Measurements from ENCODE around the gene PRR14L.

DNA sequence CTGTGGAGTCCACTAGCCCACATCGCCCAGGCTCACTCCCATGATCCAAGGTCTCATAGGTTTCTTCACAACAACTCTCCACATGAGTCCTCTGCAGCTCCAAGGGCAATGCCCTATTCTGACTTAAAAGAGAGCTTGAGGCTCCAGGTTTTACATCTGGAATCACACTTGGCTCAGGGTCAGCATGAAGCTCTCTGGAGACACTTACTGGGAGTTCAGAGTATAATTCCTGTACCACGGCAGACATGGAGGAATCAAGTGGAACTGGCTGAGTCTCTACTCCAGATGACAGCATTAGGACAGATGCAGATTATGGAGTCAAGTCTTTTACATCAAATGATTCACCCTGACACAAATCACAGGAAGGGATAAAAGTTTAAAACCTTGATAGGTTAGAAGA is 11.4 kb downstream of the PRR14L start:
- TF ChIP-seq, protein P1, sequence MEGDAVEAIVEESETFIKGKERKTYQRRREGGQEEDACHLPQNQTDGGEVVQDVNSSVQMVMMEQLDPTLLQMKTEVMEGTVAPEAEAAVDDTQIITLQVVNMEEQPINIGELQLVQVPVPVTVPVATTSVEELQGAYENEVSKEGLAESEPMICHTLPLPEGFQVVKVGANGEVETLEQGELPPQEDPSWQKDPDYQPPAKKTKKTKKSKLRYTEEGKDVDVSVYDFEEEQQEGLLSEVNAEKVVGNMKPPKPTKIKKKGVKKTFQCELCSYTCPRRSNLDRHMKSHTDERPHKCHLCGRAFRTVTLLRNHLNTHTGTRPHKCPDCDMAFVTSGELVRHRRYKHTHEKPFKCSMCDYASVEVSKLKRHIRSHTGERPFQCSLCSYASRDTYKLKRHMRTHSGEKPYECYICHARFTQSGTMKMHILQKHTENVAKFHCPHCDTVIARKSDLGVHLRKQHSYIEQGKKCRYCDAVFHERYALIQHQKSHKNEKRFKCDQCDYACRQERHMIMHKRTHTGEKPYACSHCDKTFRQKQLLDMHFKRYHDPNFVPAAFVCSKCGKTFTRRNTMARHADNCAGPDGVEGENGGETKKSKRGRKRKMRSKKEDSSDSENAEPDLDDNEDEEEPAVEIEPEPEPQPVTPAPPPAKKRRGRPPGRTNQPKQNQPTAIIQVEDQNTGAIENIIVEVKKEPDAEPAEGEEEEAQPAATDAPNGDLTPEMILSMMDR (IDR thresholded peaks at IDR 0.05): no peak
- no peak for TF ChIP-seq POLR2A (IDR thresholded peaks at IDR 0.05)

Measured in testis (tissue), 2 donors.